NT2/D1 (cell line): ENCODE measurements around the gene CEACAM16.

Experiments used
- SUZ12 ChIP-seq: IDR thresholded peaks from 2 replicates; pipeline ENCODE4 v1.6.1; 2011; ENCODE audit not compliant: insufficient read length, insufficient read depth; ENCODE audit errors: extremely low read depth
- YY1 ChIP-seq: IDR thresholded peaks from 2 replicates; pipeline ENCODE4 v1.6.1; 2011; ENCODE audit not compliant: insufficient read length, insufficient read depth

DNA sequence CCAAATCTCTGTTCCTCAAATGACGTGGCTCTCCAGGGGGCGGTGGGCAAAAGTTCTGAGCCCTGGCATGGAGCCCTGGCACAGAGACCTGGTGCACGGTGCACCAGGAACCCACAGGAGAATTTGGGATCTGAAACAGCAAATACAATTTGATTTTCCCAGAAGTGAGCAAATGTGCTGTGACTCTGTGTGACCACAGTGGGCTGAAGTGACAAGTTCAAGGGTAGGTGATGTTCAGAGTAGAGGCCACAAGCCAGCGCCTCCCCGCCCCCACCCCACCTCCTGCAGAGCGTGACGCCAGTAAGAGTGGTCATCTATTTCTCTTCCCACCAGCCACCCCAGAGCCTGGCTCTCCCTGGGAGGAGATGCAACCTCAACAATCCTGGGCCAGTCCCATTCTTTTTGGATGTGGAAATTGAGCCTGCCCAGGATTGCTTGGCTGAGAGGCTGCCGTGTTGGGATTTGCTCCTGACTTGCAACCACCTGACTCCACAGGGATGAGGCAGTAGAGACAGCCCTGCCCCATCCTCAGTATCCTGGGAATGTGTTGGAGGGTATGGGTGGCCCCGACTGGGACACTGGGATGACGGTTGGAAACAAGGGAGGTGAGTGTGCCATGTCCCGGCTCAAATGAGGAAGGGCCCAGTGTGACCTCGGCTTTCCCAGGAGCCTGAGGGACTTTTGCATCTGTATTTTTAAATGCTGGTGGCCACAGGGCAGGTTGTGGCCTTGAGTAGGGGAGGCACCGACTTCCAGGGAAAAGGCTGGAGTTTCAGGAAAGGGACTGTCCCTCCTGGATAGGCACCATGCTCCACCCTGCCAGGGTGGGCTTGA is 38.5 kb downstream of the CEACAM16 start:
- TF ChIP-seq YY1, result no peak
- no peak for TF ChIP-seq SUZ12
